Measurements from ENCODE around the gene RAB4B.
"Not testable (repeated sequence)": the region's sequence is repeated elsewhere in the genome, so short reads cannot be mapped to it uniquely, and the experiment has no call there.

DNA sequence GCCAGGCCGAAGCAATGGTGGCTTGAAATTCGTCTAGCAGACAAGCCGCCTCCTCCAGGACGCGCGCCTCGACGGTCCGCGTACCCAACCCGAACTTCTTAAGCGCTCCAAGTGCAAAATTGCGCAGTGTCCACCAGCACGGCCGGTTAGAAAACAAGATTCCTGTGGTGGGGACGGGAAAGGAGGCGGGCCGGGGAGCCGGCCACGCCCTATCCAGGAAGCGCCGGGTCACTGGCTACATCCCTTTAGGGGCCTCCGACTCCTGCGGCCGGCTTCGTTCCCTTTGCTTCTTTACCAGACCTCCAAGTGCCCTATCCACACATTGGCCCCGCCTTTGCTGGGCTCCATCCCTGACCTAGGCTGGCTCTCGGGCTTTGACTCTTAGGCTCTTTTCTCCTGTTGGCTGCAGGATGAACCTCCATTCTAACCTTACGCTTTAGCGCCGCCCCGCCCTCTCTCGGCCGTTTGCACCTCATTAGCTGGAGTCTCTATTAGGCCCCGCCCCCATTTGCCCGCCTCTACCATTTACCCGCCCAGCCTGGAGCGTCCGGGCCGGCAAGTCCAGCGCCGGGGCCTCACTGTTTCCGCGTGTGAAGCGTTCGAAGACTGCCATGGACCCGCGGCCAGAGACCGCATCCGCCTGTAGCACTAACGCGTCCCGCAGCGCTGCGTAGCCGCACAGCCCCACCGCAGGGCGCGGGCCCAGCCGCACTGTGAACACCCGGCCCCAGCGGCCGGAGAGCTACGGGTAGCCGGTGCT is 32.8 kb downstream of the RAB4B start:
- TF ChIP-seq, protein P1, sequence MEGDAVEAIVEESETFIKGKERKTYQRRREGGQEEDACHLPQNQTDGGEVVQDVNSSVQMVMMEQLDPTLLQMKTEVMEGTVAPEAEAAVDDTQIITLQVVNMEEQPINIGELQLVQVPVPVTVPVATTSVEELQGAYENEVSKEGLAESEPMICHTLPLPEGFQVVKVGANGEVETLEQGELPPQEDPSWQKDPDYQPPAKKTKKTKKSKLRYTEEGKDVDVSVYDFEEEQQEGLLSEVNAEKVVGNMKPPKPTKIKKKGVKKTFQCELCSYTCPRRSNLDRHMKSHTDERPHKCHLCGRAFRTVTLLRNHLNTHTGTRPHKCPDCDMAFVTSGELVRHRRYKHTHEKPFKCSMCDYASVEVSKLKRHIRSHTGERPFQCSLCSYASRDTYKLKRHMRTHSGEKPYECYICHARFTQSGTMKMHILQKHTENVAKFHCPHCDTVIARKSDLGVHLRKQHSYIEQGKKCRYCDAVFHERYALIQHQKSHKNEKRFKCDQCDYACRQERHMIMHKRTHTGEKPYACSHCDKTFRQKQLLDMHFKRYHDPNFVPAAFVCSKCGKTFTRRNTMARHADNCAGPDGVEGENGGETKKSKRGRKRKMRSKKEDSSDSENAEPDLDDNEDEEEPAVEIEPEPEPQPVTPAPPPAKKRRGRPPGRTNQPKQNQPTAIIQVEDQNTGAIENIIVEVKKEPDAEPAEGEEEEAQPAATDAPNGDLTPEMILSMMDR (IDR thresholded peaks at IDR 0.05) = peak in 2 of 4 experiments; percentile 22 to 33
- TF ChIP-seq POLR2AphosphoS5 (IDR thresholded peaks at IDR 0.05) = peak; percentile 49
- TF ChIP-seq POLR2A, EP300 (IDR thresholded peaks at IDR 0.05): not testable (repeated sequence)
